Hindlimb muscle (tissue), 1 donor: Measurements from ENCODE around the gene SYNE2. TPM values are rescaled to one million over a fixed set of nuclear protein-coding genes. Genes with fewer than 3 reads are reported as not detected.
"Not testable (repeated sequence)": the region's sequence is repeated elsewhere in the genome, so short reads cannot be mapped to it uniquely, and the experiment has no call there.

ENCODE experiments used
- DNase-seq: peaks from one replicate; pipeline ENCODE4 v3.0.0-alpha.2; 2013
- polyA plus RNA-seq: library from polyadenylated mRNA; unstranded; fragments of 120-200 nt; gene quantifications from one replicate; pipeline ENCODE4 v1.2.1, GENCODE V29; 2013; ENCODE audit not compliant: insufficient read length

SYNE2 gene, protein sequence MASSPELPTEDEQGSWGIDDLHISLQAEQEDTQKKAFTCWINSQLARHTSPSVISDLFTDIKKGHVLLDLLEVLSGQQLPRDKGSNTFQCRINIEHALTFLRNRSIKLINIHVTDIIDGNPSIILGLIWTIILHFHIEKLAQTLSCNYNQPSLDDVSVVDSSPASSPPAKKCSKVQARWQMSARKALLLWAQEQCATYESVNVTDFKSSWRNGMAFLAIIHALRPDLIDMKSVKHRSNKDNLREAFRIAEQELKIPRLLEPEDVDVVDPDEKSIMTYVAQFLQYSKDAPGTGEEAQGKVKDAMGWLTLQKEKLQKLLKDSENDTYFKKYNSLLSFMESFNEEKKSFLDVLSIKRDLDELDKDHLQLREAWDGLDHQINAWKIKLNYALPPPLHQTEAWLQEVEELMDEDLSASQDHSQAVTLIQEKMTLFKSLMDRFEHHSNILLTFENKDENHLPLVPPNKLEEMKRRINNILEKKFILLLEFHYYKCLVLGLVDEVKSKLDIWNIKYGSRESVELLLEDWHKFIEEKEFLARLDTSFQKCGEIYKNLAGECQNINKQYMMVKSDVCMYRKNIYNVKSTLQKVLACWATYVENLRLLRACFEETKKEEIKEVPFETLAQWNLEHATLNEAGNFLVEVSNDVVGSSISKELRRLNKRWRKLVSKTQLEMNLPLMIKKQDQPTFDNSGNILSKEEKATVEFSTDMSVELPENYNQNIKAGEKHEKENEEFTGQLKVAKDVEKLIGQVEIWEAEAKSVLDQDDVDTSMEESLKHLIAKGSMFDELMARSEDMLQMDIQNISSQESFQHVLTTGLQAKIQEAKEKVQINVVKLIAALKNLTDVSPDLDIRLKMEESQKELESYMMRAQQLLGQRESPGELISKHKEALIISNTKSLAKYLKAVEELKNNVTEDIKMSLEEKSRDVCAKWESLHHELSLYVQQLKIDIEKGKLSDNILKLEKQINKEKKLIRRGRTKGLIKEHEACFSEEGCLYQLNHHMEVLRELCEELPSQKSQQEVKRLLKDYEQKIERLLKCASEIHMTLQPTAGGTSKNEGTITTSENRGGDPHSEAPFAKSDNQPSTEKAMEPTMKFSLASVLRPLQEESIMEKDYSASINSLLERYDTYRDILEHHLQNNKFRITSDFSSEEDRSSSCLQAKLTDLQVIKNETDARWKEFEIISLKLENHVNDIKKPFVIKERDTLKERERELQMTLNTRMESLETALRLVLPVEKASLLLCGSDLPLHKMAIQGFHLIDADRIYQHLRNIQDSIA (N-terminal part only)
- 75.3 TPM for polyA plus RNA-seq

DNA sequence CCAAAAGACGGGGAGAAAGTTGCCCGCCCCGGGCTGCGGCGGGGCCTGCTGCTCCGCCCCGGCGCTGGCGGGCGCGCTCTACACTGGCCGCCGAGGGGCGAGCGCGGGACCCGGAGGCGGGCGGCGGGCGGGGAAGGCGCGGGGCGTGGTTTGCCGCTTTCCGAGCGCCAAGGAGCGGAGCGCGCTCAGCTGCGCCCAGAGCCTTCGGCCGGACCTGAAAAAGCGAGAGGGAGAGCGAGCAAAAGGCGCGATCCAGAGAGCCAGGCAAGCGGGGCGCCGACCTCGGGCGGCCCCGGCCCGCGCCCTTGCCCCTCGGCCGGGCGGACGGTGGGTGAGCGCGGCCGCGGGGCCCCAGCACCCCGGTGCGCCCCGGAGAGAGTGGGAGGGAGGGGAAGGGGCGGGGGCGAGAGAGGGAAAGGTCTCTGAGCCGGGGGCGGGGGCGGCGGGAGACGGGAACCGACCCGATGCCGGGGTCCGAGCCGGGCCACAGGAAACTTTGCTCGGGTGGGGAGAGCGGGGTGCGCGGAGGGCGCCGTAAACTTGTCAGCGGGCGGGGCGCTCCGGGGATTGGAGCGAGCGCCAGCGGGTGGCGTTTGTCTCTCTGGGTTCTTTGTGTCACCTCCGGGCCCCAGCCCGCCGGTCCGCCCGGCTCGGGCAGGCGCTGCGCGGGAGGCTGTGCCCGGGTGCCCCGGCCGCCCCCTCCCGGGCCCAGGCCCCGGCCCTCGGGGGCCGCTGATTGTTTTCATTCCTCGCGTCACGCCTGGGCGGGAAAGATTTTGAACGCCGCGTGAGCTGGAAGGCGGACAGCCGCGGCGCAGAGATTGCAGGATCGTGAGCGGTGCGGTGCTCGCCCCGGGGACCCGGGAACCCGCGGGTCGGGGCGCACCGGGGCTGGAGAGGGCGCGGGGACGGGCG lies at the start of gene SYNE2:
Gene SYNE2 (plus strand): TSS at position 188 of the 915 bp plus-strand sequence. CDS start 56,145 bp downstream, outside the sequence.
- peak; percentile 88 for DNase-seq

DNA sequence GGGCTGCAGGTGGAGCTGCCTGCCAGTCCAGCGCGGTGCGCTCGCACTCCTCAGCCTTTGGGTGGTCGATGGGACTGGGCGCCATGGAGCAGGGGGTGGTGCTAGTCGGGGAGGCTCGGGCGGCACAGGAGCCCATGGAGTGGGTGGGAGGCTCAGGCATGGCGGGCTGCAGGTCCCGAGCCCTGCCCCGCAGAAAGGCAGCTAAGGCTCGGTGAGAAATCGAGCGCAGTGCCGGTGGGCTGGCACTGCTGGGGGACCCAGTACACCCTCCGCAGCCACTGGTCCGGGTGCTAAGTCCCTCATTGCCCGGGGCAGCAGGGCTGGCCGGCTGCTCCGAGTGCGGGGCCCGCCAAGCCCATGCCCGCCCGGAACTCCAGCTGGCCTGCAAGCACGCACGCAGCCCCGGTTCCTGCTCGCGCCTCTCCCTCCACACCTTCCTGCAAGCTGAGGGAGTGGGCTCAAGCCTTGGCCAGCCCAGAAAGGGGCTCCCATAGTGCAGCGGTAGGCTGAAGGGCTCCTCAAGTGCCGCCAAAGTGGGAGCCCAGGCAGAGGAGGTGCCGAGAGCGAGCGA lies 49.5 kb upstream of the SYNE2 start:
- DNase-seq, result not testable (repeated sequence)

DNA sequence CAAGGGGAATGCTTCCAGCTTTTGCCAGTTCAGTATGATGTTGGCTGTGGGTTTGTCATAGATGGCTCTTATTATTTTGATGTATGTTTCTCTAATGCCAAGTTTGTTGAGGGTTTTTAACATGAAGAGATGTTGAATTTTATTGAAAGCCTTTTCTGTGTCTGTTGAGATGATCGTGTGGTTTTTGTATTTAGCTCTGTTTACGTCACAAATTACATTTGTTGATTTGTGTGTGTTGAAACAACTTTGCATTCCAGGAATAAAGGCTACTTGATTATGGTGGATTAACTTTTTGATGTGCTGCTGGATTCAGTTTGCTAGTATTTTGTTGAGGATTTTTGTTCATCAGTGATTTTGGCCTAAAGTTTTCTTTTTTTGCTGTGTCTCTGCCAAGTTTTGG lies 46.7 kb upstream of the SYNE2 start:
- DNase-seq, result not testable (repeated sequence)

DNA sequence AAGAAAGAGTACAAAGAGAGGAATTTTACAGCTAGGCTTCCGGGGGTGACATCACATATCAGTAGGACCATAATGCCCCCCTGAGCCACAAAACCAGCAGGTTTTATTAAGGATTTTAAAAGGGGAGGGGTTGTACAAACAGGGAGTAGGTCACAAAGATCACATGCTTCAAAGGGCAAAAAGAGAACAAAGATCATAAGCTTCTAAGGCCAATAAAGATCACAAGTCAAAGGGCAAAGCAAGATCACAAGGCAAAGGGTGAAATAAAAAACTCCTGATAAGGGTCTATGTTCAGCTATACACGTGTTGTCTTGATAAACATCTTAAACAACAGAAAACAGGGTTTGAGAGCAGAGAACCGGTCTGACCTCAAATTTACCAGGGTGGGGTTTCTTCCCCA lies 41.1 kb upstream of the SYNE2 start:
- DNase-seq, result not testable (repeated sequence)

DNA sequence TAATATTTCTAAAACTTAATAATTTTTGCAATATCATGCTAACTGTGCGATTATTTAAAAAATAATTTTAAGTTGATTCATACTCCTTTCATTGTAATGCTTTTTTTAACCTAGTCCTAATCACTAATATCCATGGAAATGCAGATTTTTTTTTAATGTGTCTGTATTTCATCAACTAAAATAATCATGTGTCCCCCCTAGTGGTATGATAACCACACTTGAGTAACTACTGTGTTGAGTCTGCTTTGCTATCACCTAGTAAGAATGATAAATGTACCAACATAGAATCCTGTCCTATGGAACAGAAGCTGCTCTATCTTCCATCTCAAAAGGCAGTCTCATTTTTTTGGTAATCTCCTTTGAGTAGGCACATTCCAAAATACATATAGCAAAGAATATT lies 19.1 kb upstream of the SYNE2 start:
- no peak for DNase-seq

DNA sequence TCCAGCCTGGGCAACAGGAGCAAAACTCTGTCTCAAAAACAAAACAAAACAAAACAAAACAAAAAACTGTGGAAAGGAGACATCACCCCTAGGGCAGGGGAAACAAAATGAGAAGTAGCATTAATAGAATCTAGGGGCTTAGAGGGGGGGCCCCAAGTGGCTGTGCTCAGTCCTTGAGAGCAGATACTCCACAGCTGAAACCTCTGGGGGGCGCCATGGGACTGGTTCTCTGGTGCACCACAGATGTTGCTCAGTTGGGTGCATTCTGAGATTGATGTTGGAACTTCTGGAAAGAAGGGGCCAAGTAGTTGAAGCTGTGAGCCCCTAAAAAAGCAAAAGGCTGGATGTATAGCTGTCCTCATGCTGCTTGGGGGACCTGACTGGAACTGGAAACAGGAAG lies 11.8 kb upstream of the SYNE2 start:
- no peak for DNase-seq

DNA sequence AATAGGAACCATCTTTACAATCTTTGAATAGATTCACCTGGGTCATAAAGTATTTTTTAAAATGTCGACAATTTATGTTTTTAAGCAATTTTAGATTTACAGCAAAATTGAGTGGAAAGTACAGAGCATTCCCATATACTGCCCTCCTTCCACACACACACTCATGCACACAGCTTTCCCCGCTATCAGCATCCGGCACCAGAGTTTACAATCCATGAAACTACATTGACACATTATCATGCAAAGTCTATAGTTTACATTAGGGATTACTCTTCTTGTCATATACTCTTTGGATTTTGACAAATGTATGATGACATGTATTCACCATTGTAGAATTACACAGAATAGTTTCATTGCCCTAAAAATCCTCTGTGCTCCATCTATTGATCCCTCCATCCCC lies 9.0 kb upstream of the SYNE2 start:
- DNase-seq, result no peak

DNA sequence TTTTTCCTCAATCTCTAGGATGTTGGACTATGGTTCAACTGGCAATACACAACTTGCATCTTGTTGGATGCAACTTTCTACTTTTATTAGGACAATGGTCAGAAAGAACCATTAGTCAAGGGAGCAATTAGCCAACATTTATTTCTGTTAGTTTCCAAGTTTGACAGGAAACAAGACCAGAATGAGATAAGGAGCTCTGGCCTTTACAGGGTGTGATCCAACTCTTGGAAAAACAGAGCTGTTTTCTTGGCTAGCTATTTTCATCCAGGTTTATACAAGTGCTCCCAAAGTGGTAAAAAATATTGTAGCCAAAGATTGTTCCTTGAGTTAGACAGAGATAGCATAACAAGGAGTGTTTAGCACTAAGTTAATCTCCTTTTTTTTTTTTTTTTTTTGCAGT lies 3.9 kb upstream of the SYNE2 start:
- no peak for DNase-seq

DNA sequence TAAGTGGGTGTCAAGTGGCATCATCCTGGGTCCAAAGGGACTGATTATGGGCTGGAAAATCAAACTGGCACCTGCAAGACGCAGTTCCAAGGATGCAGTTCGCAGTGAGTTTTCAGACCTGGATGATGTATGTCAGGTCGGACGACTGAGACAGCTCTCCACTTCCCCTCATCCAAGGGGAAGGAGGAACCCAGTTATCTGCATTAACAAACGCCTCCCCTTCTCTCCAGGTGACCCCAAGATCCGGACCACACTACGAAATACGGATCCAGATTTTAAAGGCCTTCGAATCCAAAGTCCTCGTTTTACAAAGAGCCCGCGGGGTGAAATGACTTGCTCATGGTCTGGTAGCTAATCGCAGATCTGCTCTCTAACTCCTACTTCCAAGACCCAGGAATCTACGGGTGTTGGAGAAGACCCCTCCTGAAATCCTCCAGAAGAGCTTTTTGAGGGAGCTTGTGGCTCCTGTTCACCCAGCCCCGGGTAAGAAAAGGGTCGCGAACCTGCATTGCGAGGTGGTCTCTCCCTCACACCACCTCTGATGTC lies 460 bp upstream of the SYNE2 start:
- DNase-seq, result no peak

DNA sequence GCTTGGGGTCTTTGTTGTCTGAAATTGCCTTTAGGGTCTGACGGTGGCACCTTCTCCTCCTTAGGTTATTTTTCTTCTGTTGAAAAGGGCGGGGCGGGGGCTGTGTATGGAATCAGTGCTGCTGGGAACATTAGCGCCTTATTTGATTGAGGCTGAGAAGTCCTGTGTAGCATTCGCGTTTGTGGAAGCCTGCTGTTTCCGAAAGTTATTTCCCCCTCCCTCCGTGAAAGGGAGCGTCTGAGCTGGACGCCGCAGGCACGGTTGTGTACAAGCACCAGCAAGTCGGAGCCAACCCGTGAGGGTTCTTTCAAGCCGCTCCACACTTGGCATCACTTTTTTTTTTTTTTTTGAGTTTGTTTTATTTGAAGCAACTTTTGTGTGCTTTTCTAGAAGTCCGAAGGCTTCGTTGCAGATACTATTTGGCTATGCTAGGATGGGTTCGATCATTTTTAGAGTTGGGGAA lies 1.1 kb downstream of the SYNE2 start:
- peak; percentile 61 for DNase-seq

DNA sequence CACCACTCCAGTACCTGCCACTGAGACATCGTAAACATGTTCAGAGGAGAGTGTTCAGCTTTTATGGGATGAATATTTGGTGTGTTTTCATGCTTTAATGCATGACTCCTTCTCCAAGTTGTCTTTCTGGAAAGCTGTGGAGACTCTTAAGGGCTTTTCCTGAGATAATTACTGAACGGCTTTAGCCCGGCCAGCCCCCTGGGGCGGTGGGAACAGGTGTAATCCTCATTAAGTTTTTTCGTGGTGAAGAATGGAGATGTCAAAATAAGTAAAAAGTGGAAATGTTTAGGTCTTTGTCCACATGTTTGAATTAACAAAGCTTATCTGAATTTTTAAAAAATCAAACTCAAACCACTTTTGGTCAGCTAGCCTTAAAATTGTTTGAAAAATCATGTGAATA lies 1.5 kb downstream of the SYNE2 start:
- no peak for DNase-seq

DNA sequence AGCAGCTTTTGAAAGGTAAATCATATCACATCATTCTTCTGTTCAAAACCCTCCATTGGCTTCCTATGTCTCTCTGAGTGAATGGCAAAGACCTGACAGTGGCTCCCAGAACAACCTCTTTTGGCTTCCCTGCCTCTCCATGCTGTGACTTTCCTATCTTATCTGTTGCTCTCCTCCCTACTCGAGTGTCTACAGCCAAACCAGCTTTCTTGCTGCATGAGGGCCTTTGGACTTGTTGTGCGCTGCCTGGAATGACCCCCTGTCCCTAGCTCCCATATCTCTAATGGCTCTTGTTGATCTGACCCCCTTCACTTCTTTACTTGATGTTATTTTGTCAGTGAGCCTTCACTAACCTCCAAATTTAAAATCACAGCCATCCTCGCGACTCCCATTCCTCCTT lies 2.5 kb downstream of the SYNE2 start:
- DNase-seq, result no peak

DNA sequence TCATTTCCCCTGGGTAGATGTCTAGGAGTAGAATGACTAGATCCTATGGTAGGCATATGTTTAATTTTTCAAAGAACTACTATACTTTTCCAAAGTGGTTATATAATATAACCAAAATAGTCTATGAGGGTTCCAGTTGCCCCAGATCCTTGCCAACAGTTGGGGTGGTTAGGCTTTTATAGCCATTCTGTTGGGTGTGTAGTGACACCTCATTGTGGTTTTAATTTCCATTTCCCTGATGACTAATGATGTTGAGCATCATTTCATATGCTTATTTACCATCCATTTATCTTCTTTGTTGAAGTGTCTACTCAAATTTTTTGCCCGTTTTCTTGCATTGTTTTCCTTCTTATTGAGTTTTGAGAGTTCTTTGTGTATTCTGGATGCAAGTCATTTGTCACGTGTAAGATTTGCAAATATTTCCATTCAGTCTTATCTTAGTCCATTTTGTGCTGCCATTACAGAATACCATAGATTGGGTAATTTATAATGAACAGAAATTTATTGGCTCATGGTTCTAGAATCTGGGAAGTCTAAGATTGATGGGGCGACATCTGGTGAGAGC lies 4.7 kb downstream of the SYNE2 start:
- DNase-seq, result no peak

DNA sequence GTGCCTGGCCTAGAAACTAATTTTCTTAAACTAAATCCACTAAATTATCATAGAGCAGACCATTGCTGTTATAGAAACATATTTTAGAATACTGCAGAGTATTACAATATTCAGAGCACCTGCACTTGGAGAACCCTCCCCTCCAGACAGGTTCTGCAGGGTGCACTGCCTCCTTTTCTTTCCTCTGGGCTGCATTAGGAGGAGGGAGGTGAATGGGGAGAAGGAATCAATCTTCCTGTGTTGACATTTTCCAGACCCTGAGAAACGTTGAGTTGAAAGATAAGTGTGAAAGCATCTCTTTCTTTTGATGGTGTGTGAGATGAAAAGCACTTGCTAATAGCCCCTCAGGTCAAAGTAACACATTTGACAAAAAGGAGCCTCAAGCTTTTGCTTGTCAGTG lies 7.3 kb downstream of the SYNE2 start:
- DNase-seq, result no peak

DNA sequence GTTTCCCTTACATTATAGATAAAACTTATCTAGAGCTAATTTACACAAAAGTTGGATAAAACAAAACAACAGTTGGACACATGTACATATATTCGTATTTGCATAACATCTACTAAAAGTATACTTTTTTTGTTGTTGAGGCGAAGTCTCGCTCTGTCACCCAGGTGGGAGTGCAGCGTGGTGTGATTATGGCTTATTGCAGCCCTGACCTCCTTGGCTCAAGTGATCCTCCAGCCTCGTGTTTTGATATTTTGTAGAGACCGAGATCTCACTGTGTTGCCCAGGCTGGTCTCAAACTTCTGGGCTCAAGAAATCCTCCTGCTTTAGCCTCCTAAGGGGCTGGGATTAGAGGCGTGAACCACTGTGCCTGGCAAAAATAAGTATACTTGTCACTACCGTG lies 9.4 kb downstream of the SYNE2 start:
- DNase-seq, result no peak

DNA sequence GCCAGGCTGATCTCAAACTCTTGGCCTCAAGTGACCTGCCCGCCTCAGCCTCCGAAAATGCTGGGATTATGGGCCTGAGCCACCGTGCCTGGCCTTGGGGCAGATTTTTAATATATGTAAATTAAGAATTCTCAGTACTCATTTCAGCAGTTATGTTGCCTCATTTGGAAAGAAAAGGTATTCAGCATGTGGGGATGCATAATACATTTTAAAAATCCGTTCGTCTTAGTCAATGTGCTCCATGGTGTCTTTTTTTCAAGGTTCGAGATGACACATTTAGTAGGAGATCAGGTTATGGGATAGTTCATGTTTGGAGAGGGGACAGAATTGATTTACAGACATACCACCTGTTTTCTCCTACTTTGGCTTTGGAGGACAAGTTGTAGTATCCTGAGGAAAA lies 10.2 kb downstream of the SYNE2 start:
- no peak for DNase-seq

DNA sequence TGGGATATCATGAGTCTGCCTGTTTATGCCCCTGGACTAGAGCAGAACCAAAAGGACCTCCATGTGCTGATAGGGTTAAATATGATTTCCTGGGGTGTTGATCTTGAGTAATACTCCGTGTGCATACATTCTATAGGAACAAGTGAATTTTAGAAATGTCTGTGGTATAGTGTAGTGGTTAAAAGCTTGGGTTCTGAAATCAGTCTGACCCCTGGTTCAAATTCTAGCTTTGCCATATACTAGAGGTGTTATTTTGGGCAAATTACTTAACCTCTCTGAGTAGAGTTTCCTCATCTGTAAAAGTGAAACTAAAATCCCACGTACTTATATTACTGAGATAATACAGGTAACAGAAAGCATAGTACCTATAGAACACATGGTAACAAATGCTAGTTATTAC lies 12.0 kb downstream of the SYNE2 start:
- DNase-seq, result not testable (repeated sequence)

DNA sequence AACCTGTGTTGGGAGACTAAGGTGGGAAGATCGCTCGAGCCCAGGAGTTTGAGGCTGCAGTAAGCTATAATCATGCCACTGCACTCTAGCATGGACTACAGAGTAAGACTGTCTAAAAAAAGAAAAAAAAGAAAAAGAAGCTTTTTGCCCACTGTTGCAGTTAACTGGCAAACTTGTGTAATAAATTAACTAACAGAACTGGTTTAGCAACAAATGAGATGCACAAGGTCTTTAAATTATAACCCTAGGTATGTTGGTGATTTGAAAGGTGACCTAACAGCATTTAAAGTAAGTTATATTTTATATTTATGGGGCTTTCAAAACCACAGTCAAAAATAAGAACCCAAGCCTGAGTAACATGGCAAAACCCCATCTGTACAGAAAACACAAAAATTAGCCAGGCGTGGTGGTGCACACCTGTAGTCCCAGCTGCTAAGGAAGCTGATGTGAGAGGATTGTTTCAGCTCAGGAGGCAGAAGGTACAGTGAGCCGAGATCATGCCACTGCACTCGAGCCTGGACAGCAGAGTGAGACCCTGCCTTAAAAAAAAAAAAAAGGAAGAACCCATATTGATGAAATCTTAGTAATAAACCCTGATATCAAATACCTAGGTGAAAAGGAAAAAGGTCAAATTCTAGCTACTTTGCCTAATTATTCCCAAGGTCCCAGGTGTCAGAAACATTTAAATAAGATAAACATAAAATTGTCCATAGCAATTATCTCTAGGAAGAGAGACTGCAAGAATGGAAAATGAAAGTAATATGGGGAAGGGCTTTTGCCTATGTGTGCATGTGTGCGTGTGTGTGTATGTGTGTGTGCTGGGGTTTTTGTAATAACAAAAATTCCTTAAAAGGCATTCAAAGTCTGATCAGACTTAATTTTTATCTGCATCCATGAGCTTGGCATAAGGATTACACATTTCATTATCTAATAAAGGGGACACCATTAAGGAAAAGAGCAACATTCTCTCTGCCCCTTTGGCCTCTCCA lies 15.4 kb downstream of the SYNE2 start:
- DNase-seq, result no peak
